Heart left ventricle (tissue), 16 donors: Measurements from ENCODE around the gene CTNNA1. TPM values are rescaled to one million over a fixed set of nuclear protein-coding genes. Genes with fewer than 3 reads are reported as not detected.

Experiments
- ATAC-seq, 4 donors: fragments of 200-7000 bp; cut with Tn5 transposase; one replicate each; pipeline ENCODE4 v1.9.1; 2020 to 2022; ENCODE audit warnings: moderate library complexity in 4 of 4, mild to moderate bottlenecking in 3 of 4, moderate number of reproducible peaks in 1 of 4
- DNase-seq, 5 donors: peaks; one replicate each; pipeline ENCODE4 v3.0.0-alpha.2; 2020
- H3K27ac ChIP-seq, 12 donors: fragments of 200-600 bp; sonication (generic) in 4 of 12; one replicate each; pipeline versions ENCODE4 v1.5.0 to v1.8.0; 2016 to 2022; ENCODE audit warnings: mild to moderate bottlenecking in 2 of 12
- H3K27me3 ChIP-seq, 9 donors: fragments of 200-600 bp; sonication (generic) in 2 of 9; one replicate each; pipeline versions ENCODE4 v1.5.1 to v1.8.0; 2016 to 2022; ENCODE audit warnings: mild to moderate bottlenecking in 3 of 9
- H3K36me3 ChIP-seq, 9 donors: fragments of 200-600 bp; sonication (generic) in 2 of 9; one replicate each; pipeline versions ENCODE4 v1.5.0 to v1.8.0; 2018 to 2022; ENCODE audit warnings: mild to moderate bottlenecking in 2 of 9
- H3K4me1 ChIP-seq, 12 donors: fragments of 200-600 bp; sonication (generic) in 4 of 12; one replicate each; pipeline versions ENCODE4 v1.5.0 to v1.8.0; 2016 to 2022; ENCODE audit warnings: mild to moderate bottlenecking in 3 of 12
- H3K4me3 ChIP-seq, 12 donors: fragments of 200-600 bp; sonication (generic) in 4 of 12; one replicate each; pipeline versions ENCODE4 v1.5.0 to v1.8.0; 2017 to 2022; ENCODE audit warnings: mild to moderate bottlenecking in 9 of 12, moderate library complexity in 4 of 12
- H3K9me3 ChIP-seq, 12 donors: fragments of 200-600 bp; sonication (generic) in 4 of 12; one replicate each; pipeline versions ENCODE4 v1.5.0 to v1.8.0; 2016 to 2022; ENCODE audit warnings: mild to moderate bottlenecking in 1 of 12
- POLR2A ChIP-seq, 2 donors: fragments of 450-650 bp; IDR thresholded peaks; one replicate each; pipeline ENCODE4 v1.6.1; 2017; ENCODE audit warnings: antibody characterized with exemption in 2 of 2, mild to moderate bottlenecking in 2 of 2, moderate library complexity in 2 of 2
- WGBS, 4 donors: extraction: QIAGEN DNeasy Blood & Tissue Kit in 2 of 4; methylation state at CpG; one replicate each; pipeline versions ENCODE4 v1.1.5 to v1.1.7; 2013 to 2018; 5-methylcytosine and 5-hydroxymethylcytosine counted together
- intact Hi-C, 10 donors: fragments of 100-400 bp; cut with DNase I; formaldehyde crosslinking; loops; one replicate each; pipeline versions ENCODE4 v1.11.1 to v1.14.2; 2022
- polyA plus RNA-seq, 2 donors: library from polyadenylated mRNA; stranded (reverse); fragments of 200-250 nt; gene quantifications; one replicate each; pipeline ENCODE4 v1.2.3, GENCODE V29; 2013
- total RNA-seq, 9 donors: library from RNA; depleted of rRNA in 2 of 9; stranded (reverse); fragments of >200 nt in 2 of 9; fragmentation: NEBNext Ultra II Directional in 3 of 9; extraction: Animal tissue kit (Norgen Biotek cat#: 25700) in 3 of 9; gene quantifications; one replicate each; pipeline versions ENCODE4 v1.1.0 to v1.2.4, GENCODE V29; 2016 to 2023
- TF ChIP-seq, protein P1 (sequence below), 12 donors: fragments of 200-600 bp; sonication (generic) in 4 of 12; IDR thresholded peaks; one replicate each; pipeline versions ENCODE4 v1.5.0 to v1.8.0; 2018 to 2022; ENCODE audit warnings: antibody characterized with exemption in 12 of 12, mild to moderate bottlenecking in 5 of 12
- donor health status: ischemic (EF 13 %, LVEDD 7.1; RV severe dilation, severe dysfunction).
- donor health status: healthy with polysubstance abuse.
- donor health status: DM: no; HTN: yes; CAD: no.
- donor health status: DM: no; HTN: no; CAD: no.
- donor health status: ischemic (EF 25% LVEDD 6.9; RV normal size, moderate dysfunction).
- donor health status: ischemic (EF 25% LVEDD 5.7; RV mildly dilated, moderate dysfunction).
- donor health status: healthy.
- donor health status: DM: yes; HTN: yes; CAD: no.
- donor health status: ischemic (EF 35%, LVEDD 5.7; RV mildly dilated, moderate dysfunction).
- donor health status: nonischemic (EF 11% LVEDD 7.7; RV severe dilation, severe dysfunction).
- donor health status: DM: yes; HTN: yes; CAD: no.
- donor health status: PGD.
- donor health status: ischemic (EF 29% LVEDD 5.4; RV normal size, mild dysfunction).
- donor health status: nonischemic (EF 23%, LVEDD 6.1; RV moderate dilation, normal function).

Gene CTNNA1
- total and polyA plus RNA-seq, 11 donors, result 140 to 460 (median 399) TPM

DNA sequence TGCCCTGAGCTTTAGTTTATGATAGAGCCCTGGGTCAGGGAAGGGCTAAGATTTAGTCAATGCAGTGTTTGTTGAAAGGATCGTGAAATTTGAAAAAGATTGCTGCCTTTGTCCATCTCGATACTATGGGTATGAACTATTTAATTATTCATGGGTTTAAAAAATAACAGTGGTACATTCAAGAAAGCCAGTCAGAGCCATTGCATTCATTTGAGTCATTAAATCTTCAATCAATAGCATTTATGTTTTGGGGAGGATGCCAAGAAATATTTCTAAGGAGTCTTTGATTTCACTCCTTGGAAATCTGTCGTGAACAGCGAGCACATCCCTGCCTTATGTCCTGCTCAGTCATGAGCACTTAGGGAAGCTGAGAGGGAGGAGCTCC lies 176.3 kb downstream of the CTNNA1 start:
- H3K27ac ChIP-seq, result peak overlapping the region in 10 of 12 donors; percentile 48 to 87 (median 74)

DNA sequence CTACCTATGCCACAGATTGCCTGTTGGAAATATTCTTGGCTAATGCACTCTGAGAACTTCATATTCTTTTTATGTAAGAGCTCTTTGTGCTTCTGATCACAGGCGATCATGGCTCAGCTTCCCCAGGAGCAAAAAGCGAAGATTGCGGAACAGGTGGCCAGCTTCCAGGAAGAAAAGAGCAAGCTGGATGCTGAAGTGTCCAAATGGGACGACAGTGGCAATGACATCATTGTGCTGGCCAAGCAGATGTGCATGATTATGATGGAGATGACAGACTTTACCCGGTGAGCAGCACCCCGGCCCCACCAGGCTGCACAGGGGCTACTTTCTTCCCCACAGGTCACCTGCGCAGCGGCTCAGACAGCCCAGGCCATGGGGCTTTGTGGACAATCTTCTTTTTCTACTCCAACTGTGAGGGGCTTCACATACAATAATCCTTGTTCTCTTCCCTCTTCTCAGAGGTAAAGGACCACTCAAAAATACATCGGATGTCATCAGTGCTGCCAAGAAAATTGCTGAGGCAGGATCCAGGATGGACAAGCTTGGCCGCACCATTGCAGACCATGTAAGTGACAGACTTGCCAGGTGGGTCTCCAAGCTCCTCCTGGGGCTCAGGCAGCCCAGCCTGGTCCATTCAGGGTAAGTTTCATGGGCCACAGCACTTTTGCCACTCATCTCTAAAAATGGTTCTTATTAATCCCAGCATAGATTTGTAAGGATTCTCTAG lies 177.3 kb downstream of the CTNNA1 start:
- H3K9me3 ChIP-seq, result no peaks in the 10 kb centered on the region
- H3K27me3 ChIP-seq, result no peaks in the 10 kb centered on the region
- WGBS, 4 donors, result 73 to 84% (median 77%) methylated on average over 10 of the region's 10 CpGs
- peak overlapping the region in 2 of 12 donors; percentile 9 to 79 for H3K27ac ChIP-seq
- no peak for TF ChIP-seq POLR2A (IDR thresholded peaks at IDR 0.05)
- TF ChIP-seq, protein P1, sequence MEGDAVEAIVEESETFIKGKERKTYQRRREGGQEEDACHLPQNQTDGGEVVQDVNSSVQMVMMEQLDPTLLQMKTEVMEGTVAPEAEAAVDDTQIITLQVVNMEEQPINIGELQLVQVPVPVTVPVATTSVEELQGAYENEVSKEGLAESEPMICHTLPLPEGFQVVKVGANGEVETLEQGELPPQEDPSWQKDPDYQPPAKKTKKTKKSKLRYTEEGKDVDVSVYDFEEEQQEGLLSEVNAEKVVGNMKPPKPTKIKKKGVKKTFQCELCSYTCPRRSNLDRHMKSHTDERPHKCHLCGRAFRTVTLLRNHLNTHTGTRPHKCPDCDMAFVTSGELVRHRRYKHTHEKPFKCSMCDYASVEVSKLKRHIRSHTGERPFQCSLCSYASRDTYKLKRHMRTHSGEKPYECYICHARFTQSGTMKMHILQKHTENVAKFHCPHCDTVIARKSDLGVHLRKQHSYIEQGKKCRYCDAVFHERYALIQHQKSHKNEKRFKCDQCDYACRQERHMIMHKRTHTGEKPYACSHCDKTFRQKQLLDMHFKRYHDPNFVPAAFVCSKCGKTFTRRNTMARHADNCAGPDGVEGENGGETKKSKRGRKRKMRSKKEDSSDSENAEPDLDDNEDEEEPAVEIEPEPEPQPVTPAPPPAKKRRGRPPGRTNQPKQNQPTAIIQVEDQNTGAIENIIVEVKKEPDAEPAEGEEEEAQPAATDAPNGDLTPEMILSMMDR (IDR thresholded peaks at IDR 0.05), result no peak
- no peak overlapping the region for H3K4me3 ChIP-seq
- H3K4me1 ChIP-seq, result peaks cover 0 to 35% (median 25%) of the 10 kb centered on the region in 12 donors
- H3K36me3 ChIP-seq, result peaks cover 2 to 100% (median 86%) of the 10 kb centered on the region in 9 donors
- ATAC-seq, result no peak
- intact Hi-C loops, result no loop called here
- DNase-seq, result no peak

More for the DNA sequence above, 176.3 kb downstream of the CTNNA1 start:
- intact Hi-C loops, result loop anchor here in 1 of 10 donors (10.0 kb wide), 1 partner anchor 105 kb away; no protein-coding TSS in a partner anchor
- Histone ChIP-seq H3K9me3 (no peaks in the 10 kb centered on the region), H3K36me3 (peaks cover 2 to 100% (median 86%) of the 10 kb centered on the region in 9 donors), H3K4me3 (no peak overlapping the region), H3K27me3 (no peaks in the 10 kb centered on the region), H3K4me1 (peaks cover 0 to 35% (median 25%) of the 10 kb centered on the region in 12 donors)
- TF ChIP-seq, protein P1 (IDR thresholded peaks at IDR 0.05), result no peak
- TF ChIP-seq POLR2A (IDR thresholded peaks at IDR 0.05), result no peak
- DNase-seq (no peak), ATAC-seq (no peak)
- 84 to 90% (median 86%) methylated on average over 4 of the region's 4 CpGs for WGBS, 4 donors

DNA sequence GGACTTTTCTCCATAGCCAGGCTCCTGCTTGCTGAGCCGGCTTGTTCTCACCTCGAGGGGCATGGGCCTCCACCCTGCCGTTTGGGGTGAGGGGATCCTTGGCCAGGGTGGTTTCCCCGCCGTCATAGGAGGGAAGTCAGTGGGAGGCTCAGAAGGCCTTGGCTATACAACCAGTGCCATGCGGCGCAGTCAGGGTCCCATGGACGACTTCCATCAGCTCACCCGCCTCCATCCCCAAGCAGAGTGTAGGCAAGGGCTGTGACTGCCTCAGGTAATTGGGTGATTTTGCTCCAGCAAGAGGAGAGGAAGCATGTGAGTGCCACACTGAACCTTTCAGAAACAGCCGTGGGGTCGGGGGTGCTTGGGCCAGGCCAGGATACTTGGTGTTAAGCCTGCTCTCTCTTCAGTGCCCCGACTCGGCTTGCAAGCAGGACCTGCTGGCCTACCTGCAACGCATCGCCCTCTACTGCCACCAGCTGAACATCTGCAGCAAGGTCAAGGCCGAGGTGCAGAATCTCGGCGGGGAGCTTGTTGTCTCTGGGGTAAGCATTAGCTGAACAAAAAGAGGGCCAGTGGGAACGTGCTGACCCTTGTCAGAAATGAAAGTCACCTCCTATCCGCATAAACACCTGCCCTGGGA lies 179.1 kb downstream of the CTNNA1 start:
- DNase-seq, result peak in 1 of 5 donors; percentile 27
- no peak for TF ChIP-seq POLR2A (IDR thresholded peaks at IDR 0.05)
- 84 to 92% (median 91%) methylated on average over 16 to 20 of the region's 20 CpGs for WGBS, 4 donors
- H3K4me3 ChIP-seq, result no peak overlapping the region
- no peak for ATAC-seq
- intact Hi-C loops, result no loop called here
- peaks cover 2 to 92% (median 68%) of the 10 kb centered on the region in 9 donors for H3K36me3 ChIP-seq
- peaks cover 0 to 48% (median 25%) of the 10 kb centered on the region in 12 donors for H3K4me1 ChIP-seq
- no peaks in the 10 kb centered on the region for H3K27me3 ChIP-seq
- H3K27ac ChIP-seq, result no peak overlapping the region
- no peaks in the 10 kb centered on the region for H3K9me3 ChIP-seq

DNA sequence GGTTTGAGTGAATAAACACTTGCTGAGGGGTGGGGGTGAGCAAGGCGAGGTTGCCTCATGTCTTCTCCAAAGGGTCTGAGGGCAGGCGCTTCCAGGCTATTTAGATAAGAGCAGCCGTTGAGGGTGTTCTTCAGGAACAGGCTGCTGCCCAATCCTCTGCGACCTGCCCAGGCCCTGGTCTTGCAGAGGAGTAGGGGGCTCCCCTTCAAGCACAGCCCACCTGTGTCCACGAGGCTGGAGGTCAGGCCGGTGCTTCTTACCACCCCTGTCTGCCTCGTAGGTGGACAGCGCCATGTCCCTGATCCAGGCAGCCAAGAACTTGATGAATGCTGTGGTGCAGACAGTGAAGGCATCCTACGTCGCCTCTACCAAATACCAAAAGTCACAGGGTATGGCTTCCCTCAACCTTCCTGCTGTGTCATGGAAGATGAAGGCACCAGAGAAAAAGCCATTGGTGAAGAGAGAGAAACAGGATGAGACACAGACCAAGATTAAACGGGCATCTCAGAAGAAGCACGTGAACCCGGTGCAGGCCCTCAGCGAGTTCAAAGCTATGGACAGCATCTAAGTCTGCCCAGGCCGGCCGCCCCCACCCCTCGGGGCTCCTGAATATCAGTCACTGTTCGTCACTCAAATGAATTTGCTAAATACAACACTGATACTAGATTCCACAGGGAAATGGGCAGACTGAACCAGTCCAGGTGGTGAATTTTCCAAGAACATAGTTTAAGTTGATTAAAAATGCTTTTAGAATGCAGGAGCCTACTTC lies 180.5 kb downstream of the CTNNA1 start:
- Histone ChIP-seq H3K27me3 (no peaks in the 10 kb centered on the region), H3K9me3 (no peaks in the 10 kb centered on the region), H3K27ac (no peak overlapping the region), H3K4me1 (peaks cover 0 to 44% (median 15%) of the 10 kb centered on the region in 12 donors), H3K36me3 (peaks cover 2 to 78% (median 68%) of the 10 kb centered on the region in 9 donors), H3K4me3 (no peak overlapping the region)
- WGBS, 4 donors, result 84 to 87% (median 86%) methylated on average over 18 of the region's 18 CpGs
- DNase-seq (peak in 1 of 5 donors; percentile 26), ATAC-seq (no peak)
- intact Hi-C loops, result no loop called here
- TF ChIP-seq, protein P1 (IDR thresholded peaks at IDR 0.05), result no peak
- TF ChIP-seq POLR2A (IDR thresholded peaks at IDR 0.05), result no peak
